NCI-H2081 (cell line): ENCODE measurements around the gene TSPO.
"Not testable (repeated sequence)": the region's sequence is repeated elsewhere in the genome, so short reads cannot be mapped to it uniquely, and the experiment has no call there.

Experiments used
- DNase-seq, 2 experiments: peaks; one replicate each; lab custom pipeline; 2025; lab: John Stamatoyannopoulos, UW

TSPO gene

DNA sequence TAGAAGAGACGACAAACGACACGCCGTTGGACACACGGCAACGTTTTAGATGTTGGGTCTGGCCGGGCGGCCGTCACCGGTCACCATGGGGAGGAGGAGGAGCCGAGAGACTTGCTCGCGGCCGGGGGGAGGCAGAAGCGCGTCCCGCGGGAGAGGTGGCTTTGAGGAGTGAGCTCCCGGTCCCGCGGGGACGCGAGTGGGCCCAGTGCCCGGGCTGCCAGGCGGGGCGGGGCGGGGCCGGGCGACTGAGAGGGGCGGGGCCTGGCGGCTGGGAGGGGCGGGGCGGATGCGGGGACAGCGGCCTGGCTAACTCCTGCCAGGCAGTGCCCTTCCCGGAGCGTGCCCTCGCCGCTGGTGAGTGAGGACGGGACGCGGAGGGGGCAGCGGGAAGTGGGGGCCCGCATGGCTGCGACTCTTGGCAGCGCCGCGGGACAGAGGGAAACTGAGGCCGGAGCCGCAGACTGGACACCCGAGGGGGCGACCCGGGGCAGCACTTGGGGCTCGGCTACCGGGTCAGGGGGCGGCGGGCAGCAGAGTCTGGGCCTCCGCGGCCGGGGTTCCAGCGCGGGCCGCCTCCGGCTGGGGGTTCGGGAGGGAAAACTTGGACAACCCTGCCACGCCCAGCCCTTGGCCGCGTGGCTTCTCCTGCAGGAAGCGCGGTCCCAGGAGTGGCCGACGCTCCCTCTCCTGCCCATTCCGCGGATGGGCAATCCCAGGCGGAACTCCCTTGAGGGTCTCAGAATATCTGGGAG lies at the start of gene TSPO:
TSPO (plus strand) TSS at position 309 of the 752 bp plus-strand sequence. CDS start 7,680 bp downstream, outside the sequence.
- DNase-seq = peak; percentile 5 to 19

DNA sequence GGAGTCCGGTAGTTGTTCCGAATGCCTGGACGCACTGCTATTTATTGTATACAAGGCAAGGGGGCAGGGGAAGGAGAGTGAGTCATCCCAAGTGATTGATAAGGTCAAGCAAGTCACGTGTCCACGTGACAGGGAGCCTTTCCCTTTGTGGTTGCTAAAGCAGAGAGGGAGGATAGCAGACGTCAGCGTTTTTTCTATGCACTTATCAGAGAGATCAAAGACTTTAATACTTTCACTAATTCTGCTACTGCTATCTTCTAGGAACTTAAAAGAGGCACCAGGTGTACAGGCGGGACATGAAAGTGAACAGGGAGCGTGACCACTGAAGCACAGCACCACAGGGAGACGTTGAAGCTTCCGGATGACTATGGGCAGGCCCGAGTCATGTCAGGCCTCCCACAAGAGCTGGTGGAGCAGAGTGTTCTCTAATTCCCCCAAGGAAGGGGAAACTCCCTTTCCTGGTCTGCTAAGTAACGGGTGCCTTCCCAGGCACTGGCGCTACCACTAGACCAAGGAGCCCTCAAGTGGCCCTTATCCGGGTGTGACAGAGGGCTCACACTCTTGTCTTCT lies 47.2 kb upstream of the TSPO start:
- DNase-seq = not testable (repeated sequence)

DNA sequence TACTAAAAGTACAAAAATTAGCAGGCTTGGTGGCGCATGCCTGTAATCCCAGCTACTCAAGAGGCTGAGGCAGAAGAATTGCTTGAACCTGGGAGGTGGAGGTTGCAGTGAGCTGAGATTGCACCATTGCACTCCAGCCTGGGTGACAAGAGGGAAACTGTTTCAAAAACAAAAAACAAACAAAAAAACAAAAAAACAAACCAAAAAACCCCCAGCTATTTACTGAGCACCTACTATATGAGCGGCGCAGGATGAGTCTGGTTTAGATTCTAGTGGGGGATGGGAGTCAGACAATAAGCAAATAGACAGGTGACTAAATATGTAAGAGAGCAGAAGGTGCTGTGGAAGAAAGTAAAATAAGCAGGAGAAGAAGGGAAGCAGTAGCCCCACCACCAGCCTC lies 46.4 kb upstream of the TSPO start:
- not testable (repeated sequence) for DNase-seq

DNA sequence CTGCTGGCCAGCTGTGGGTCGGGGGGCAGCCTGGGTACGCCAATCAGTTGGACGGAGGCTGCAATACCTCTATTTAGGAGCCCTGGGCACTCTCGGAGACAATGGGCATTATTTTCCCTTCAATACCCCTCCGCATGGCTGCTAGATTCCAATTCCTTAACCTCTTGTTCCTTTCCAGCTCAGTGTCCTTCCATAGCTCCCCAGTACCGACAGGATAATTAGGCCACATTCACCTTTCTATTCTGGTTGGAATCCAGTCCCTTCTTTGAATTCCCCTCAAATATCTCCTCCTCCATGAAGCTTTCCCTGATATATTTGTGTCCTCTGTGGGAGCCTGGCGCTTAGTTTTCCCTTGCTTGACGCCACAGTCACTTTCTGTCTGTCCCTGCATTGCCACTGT lies 45.1 kb upstream of the TSPO start:
- DNase-seq = no peak

DNA sequence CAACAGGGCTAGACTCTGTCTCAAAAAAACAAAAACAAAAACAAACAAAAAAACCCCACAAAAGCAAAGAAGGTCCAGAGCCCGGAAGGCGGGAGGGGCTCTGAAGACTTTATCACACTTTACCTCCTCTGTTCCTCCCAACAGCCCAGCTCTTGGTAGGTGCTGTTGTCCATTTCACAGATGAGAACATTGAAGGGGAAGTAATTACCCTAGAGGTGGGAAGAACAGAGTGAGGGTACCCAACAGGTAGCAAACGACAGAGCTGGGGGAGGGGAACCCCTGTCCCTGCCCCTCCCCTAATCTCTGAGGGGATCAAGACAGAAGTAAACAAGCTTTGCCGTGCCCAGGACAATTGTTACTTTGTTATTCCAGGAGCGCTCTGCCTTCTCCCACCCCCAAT lies 41.8 kb upstream of the TSPO start:
- DNase-seq = no peak

DNA sequence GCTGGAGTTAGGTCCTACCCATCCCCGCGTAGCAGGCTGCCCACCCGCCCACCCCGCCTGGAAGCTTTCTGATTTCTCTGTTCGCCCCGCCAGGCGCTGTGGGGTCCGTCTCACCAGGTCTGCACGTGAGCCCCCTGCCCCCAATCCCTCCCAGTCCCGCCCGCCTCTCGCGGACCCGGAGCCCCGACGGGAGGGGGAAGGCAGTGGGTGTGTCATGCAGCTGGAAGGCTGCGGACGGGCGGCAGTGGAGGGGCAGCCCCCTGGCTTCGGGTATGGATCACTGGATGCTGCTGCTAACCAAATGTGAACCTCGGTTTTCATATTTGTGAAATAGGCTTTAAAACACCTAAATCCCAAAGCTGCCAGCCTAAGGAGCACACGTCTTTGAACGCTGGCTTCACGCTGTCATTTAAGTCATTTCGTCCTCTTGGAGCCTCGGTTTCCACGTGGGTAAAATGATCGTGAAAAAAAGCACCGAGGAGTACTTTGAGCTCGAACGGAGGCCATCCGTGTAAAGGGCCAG lies 41.4 kb upstream of the TSPO start:
- no peak for DNase-seq

DNA sequence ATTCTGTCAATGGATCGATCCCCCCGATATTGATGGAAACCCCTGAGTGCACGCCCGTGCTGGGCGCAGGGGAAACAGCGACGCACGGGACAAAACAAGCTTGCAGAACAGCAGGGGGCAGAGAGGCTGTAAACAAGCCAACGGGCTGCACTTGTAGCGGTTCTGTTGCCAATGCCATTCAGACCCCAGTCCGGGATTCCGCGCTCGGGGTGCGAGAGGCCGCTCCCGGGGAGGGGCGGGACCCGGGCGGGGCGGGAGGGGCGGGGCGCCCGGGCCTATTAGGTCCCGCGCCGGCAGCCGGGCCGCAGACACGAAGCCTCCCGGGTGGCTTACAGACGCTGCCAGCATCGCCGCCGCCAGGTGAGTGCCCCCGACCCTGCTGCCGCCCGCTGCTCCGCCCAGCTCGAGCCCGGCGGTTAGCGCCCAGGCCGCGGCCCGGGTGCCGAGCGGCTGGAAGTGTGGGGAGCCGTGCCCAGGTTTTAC lies 40.9 kb upstream of the TSPO start, which contains the start of gene BIK:
BIK (plus strand) TSS at position 307 of the 483 bp plus-strand sequence. CDS start 13,273 bp downstream, outside the sequence.
- DNase-seq = peak; percentile 11 to 26

DNA sequence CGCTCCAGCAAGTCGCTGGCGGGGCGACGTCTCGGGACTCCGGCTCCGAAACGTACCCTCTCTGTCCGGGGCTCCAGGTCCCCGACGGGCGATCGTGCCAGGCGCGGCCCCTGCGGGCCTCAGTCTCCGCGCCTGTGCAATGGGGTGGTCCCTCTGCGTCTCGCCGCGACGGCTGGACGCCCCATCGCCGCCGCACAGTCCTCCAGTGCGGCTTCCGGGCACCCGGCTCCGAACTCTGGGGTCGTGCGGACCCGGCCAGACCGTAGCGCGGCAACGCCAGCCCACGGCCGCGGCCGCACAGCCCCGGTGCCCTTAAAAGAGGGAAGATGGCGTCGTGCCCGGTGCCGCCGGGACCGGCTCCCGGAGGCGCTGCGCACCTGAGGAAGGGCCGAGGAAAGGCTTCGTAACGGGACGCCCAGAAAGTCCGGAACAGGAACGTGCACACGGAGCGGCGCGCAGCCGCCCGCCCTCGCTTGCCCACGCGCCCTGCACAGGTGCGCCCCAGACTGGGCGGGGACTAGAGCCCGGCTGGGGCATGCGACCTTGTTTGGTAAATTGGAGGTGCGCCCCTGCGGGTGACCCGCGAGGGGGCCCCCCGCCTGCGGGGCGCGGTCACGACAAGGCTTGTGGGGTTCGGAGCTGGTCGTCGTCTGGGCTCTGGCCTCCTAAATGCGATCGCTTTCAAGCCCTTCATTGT lies 40.3 kb upstream of the TSPO start:
- no peak for DNase-seq

DNA sequence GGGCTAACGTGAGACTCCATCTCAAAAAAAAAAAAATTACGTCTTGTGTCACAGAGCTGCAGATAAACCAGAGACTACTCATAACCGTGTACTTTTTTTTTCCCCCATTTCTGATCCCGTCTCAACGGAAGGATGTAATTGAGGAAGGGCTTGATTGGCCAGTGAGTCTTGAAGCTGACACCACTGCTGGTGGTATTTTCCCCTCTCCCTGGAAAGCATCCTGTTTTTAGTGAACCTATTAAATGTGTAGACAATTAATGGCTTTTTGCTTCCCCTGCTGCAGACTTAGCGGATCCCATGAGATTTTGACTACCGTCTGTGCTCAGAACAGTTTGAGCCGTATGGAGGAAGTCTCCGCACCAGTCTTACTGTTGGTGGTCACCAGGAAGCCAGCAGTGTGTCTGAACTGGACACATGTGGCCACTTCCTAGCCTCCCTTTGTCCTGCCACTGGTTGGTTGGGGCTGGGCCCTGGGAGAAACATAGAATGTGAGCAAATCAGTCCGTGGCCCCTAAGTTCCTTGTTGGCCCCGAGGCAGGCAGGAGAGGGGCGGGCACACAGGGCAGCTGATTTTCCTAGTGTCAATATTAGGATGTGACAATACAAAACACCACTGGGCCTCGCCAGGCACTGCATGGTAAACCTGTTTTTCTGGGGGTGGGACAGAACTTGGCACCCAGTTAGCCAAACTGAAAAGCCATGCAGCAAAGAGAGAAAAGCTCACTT lies 37.7 kb upstream of the TSPO start:
- DNase-seq = peak in 1 of 2 experiments; percentile 40

DNA sequence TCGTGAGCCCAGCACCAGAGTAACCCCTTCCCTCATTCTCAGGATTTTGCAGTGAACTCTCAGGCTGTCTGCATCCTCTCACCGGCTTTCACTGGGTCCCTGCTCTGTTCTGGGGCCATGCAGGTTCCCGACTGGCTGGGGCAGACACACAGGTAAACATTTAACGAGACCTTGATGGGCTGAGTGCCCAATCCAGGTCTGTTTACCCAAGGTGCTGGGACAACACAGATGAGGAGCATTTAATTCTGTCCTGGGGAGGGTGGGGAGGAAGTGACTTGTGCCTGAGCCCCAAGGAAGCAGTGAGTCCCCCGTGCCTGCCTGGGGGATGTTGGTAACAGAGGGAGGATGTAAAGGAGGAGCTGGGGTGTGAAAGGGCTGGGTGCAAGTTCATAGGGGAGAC lies 36.4 kb upstream of the TSPO start:
- peak; percentile 12 to 69 for DNase-seq

DNA sequence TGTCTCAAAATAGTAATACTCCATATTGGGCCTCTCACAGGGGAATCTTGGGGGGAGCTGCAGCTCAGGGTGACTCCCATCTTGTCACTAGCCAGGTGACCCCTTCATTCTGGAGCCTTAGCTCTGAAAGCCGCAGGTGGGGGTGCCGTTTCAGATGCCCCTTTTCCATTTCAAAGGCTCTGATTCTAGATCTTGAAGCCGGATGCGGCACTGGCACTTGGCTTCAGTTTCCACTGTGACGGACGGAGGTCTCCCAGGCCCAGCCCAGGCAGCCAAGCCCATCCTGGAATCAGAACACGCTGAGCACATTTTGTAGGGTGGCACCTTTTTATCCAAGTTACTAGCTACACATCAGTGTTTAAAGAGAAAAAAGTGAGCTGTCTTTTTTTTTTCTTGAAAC lies 34.4 kb upstream of the TSPO start:
- no peak for DNase-seq

DNA sequence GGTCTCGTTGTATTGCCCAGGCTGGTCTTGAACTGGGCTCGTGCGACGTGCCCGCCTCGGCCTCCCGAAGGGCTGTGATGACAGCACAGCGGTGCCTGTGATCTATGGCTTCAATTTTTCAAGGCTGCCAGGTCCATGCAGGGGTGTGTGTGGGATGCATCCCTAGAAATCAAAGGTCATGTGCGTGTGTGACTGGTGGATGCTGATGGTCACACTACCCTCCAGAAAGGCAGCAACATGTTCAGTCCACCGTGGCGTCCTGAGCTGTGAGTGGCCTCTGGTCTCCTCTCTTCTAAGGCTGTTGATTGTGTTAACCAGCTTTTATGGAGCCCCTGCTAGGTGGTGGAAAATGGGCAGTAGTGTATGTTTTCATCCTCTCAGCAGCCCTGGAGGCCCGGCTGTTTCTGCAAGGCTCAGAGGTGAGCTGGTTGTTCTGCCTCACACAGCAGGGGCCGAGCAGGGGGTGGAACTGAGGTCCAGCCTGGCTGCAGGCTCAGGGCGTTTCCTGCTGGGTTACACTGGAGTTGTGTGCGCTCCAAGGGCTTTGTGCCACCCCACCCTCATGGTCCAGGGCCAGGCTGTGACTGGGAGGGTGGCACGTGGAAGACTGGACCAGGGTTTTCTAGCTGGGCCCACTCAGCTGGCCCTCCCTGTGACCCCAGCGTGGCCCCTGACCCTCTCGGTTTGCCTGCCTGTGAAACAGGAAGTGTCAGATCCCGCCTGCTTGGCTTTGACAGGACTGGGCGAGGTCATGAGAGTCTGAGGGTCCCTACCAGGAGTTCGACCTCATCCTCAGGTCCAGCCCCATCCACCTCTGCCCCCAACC lies 33.1 kb upstream of the TSPO start:
- DNase-seq = no peak

DNA sequence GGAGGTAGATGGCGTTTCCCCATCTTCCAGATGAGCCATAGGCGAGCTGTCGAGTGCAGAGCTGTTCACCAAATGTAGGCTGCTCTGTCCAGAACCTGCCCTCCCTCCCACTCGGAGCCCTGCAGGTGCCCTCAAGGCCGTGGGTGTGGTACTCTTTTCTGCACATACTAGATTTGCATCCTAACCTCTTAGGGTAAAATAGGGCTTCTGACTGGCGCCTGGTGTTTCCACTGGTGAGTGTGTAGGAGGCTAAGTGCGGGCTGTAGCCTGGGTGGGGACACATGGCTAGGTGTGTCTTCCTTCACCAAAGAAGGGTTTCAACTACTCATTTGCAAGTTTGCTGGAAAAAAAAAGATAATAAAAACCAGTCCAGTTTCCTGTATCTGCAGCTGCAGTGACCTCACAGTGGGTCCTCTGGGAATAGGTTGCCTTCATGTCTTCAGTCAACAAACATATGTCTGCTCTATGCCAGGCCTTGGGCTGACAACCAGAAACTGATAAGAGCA lies 32.4 kb upstream of the TSPO start:
- DNase-seq = no peak

DNA sequence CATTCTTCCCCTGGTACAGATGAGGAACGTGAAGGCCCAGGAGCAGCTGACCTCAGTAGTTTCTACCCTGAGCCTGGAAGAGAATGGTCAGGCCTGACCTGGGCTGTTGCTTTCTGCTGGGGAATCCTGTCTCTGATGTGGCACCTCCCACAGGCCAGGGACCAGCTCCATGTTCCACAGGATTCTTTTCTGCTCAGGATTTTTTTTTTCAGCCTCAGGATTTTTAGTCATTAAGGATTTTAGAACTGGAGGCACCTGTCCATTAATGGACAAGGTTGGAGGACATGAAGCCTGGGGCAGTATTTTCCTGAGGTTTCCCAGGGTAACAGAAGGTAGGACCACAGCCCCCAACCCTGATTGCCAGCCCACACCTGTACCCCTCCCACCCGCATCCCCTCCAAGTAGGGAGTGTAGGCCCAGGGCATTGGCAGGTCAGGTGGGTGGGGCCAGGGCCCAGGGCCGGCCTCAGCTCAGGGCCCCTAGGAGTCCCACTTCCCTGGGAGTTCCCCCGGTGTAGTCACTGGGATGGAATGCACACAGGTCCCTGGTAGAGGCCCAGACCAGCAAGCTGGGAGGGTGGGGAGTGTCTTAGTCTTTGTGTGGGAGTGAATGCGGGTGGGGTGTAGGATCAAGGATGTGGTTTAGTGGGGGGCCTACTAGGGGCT lies 24.7 kb upstream of the TSPO start:
- DNase-seq = no peak

DNA sequence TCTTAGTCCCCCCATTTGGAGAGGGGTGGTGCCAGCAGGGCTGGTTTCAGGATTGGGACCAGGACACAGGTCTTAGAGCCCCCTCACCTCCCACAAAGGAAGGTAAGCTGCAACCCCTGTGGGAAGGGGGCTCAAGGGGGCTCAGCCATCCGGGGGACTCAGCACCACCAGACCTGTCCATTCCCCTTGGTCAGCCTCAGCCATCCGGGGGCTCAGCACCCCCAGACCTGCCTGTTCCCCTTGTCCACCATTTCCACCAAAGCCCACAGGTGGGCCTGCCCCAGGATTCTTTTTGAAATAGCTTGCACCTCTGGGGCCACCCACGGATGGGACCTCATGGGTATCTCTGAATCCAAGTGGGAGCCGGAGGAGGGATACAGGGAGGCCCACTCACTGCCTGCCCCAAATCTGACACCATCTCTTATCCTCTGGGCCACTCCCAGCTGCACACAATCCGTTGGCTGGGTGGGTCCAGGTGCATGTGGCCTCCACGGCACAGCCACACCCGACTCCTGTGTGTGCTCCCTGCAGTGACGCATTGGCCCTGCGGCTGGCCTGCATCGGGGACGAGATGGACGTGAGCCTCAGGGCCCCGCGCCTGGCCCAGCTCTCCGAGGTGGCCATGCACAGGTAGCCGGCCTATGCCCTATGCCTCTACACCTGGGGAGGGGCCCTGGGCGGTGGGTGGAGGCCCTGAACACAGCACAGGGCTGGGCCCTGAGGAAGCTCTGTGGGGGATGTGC lies 24.0 kb upstream of the TSPO start:
- DNase-seq = no peak

DNA sequence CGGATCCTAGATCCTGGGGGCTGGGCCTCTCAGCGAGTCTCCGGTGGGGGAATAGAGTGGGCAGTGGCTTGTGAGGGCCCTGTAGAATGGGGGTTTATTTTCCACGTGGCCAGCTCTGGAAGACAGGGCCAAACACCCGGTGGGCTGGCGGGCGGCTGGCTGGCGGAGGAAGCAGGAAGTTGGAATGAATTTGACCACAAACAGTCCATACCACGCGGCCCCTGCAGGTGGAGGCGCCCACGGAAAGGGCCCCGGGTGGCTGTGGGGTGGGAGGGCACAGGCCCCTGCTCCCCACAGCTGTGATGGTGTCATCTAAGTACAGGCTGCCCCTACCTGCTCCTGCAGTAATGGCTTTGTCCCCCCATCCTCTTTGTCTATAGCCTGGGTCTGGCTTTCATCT lies 23.2 kb upstream of the TSPO start:
- DNase-seq = no peak

DNA sequence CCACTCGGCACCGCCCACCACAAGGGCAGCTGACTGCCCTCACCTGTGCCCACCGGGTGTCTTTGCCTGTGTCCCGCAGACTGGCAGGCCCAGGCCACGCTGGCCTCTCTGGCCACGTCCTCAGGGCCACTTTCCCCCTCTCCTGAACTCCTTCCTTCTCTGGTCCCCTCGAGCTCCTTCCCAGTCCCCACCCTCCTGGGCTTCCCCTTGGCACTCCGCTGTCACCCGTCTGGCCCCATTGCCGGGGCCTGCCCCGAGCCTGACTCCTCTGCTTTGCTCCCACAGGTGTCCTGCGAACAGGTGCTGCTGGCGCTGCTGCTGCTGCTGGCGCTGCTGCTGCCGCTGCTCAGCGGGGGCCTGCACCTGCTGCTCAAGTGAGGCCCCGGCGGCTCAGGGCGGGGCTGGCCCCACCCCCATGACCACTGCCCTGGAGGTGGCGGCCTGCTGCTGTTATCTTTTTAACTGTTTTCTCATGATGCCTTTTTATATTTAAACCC lies 22.4 kb upstream of the TSPO start:
- peak; percentile 66 to 83 for DNase-seq

DNA sequence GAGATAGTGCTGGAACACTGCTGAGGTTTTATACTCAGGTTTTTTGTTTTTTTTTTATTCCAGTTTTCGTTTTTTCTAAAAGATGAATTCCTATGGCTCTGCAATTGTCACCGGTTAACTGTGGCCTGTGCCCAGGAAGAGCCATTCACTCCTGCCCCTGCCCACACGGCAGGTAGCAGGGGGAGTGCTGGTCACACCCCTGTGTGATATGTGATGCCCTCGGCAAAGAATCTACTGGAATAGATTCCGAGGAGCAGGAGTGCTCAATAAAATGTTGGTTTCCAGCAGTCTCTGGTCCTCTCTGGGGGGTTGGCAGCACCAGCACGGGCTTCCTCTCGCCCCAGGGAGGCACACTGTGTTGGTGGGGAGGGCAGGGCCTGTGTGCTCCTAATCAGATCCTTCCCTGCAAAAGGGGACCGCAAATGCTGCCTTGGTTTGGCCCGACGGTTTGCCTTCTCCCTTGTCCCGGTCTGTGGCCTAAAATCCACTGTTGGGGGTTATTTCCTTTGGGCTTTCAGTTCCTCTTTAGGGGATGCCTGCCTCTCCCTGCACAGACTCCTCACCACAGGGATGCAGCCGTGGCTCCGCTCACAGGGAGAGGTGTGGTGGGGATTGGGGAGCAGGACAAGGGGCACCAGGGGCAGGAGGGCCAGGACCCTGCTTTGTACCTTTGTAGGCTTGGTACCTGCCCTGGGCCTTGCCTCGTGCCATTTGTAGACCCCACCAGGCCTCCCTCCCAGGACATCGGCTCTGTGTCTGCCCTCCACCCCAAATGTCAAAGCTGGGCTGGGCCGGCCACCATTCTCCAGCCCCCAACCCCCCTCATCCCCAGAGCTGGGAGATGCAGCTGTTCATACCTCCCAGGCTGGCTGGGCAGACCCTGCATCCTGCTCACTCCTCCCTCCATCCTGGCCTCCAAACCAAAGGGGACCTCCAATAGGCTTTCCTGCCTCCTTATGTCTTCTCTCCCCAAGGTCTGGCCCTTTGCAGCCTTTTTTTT lies 21.6 kb upstream of the TSPO start:
- DNase-seq = peak in 1 of 2 experiments; percentile 32
